Measurements from ENCODE around the gene VAV3. TPM values are rescaled to one million over a fixed set of nuclear protein-coding genes. Genes with fewer than 3 reads are reported as not detected.
A peak's percentile ranks its signal among the peaks of the same experiment; 100 is the strongest.

The VAV3 gene
- total RNA-seq, 2 donors from 2014 or later = 73.0 to 135 TPM

DNA sequence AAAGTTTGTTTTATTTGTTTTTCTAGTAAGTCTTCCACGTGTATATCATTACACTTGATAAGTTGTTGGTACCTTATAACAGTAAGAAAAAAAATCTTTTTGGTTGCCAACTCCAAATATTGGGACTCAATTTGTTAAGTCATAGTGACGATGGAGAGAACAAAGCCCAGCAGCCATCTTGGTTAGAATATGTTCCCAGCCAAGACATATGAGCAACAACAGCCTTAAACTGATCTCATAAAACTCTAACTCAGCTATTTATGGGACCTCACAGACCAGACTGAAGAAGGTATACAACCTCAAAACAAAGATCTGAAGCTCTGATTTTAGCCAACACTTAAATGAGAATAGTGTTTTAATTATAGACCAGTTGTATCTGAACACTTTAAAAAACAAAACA lies 281.3 kb downstream of the VAV3 start:
- intact Hi-C loops (cut with DNase I) = no loop called here
- no peaks in the 10 kb centered on the region for H3K4me1 ChIP-seq
- peak; percentile 37 for DNase-seq
- TF ChIP-seq, protein P1, sequence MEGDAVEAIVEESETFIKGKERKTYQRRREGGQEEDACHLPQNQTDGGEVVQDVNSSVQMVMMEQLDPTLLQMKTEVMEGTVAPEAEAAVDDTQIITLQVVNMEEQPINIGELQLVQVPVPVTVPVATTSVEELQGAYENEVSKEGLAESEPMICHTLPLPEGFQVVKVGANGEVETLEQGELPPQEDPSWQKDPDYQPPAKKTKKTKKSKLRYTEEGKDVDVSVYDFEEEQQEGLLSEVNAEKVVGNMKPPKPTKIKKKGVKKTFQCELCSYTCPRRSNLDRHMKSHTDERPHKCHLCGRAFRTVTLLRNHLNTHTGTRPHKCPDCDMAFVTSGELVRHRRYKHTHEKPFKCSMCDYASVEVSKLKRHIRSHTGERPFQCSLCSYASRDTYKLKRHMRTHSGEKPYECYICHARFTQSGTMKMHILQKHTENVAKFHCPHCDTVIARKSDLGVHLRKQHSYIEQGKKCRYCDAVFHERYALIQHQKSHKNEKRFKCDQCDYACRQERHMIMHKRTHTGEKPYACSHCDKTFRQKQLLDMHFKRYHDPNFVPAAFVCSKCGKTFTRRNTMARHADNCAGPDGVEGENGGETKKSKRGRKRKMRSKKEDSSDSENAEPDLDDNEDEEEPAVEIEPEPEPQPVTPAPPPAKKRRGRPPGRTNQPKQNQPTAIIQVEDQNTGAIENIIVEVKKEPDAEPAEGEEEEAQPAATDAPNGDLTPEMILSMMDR (IDR thresholded peaks at IDR 0.05) = no peak
- H3K4me3 ChIP-seq = no peak overlapping the region
- peak overlapping the region in 1 of 2 donors; percentile 69 for H3K9ac ChIP-seq (ENCODE audit: low read depth in 2 of 2, low read length in 2 of 2)
- H3K27me3 ChIP-seq = no peaks in the 10 kb centered on the region
- peak overlapping the region; percentile 88 for H3K27ac ChIP-seq
- no peaks in the 10 kb centered on the region for H3K9me3 ChIP-seq
- H3K36me3 ChIP-seq = no peaks in the 10 kb centered on the region

DNA sequence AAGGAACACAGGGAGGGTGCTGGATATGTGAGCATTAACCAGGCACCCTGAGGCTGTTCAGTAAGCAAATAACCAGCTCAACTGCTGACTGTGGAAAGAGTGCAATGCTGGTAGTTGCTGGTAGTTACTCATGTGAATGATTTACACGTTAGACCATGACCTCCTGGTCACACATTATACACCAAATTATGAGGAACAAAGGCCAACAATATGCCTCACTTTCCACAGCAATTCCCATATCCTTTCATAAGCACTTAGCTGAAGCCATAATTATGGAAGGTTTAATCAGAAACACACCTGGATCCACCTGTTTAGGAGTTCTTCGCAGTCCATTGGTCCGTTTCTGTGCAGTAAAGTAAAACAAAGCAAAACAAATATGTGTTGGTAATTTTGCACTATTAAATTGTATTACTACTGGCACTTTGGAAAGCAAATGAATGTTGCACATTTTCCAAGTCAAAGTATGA lies 281.8 kb downstream of the VAV3 start:
- H3K27me3 ChIP-seq = no peaks in the 10 kb centered on the region
- TF ChIP-seq, protein P1 (IDR thresholded peaks at IDR 0.05) = no peak
- H3K4me1 ChIP-seq = no peaks in the 10 kb centered on the region
- H3K27ac ChIP-seq = peak overlapping the region; percentile 88
- H3K9ac ChIP-seq (ENCODE audit: low read depth in 2 of 2, low read length in 2 of 2) = peak overlapping the region in 1 of 2 donors; percentile 69
- intact Hi-C loops (cut with DNase I) = no loop called here
- H3K9me3 ChIP-seq = no peaks in the 10 kb centered on the region
- H3K36me3 ChIP-seq = no peaks in the 10 kb centered on the region
- no peak overlapping the region for H3K4me3 ChIP-seq
- DNase-seq = peak; percentile 77

DNA sequence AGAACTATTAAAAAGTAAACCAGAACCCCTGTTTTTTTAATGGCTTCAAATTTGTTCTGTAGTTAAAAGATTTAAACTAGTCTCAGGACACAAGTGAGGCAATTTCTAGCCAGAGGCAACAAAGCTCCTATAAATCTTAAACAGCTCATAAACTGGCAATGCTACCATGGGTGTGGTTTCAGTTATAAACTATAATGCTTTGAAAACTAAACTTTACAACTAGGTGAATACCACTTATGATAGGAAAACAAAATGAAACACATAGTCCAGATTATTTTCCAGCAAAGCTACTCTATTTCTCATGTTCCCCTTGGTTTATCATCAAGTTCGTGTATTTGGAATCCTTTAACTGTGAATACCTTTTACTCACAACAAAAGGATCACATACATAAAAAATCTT lies 282.5 kb downstream of the VAV3 start:
- intact Hi-C loops (cut with DNase I) = no loop called here
- Histone ChIP-seq H3K9ac (ENCODE audit: low read depth in 2 of 2, low read length in 2 of 2) (peak overlapping the region in 1 of 2 donors; percentile 69), H3K4me3 (no peak overlapping the region), H3K4me1 (no peaks in the 10 kb centered on the region), H3K27me3 (no peaks in the 10 kb centered on the region), H3K36me3 (no peaks in the 10 kb centered on the region), H3K27ac (peak overlapping the region; percentile 88), H3K9me3 (no peaks in the 10 kb centered on the region)
- TF ChIP-seq, protein P1 (IDR thresholded peaks at IDR 0.05) = no peak
- peak; percentile 36 for DNase-seq

DNA sequence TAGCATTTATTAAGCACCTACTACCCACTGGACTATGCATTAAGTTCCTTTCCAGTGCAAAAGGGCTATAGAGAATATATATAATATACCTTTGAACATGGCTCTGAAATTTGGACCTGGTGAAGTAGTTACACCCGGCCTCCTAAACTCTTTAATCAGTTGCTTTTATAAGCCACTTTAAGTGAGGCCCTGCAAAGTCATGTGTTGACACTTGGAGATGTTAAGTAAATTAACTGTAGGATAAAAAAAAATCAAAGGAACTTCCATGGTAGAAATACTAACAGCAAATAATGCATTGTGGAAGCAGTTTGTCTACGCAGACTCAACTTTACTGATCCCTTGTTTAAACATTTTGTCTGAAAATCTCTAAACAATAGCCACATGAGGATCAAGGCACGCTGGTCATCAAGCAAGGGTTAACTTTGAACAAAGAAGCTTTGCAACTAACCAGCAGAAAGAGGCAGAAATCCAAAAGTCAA lies 283.9 kb downstream of the VAV3 start:
- Histone ChIP-seq H3K9ac (ENCODE audit: low read depth in 2 of 2, low read length in 2 of 2) (peak overlapping the region in 1 of 2 donors; percentile 69), H3K9me3 (no peaks in the 10 kb centered on the region), H3K27ac (peak overlapping the region; percentile 88), H3K4me3 (no peak overlapping the region), H3K27me3 (no peaks in the 10 kb centered on the region), H3K4me1 (no peaks in the 10 kb centered on the region), H3K36me3 (no peaks in the 10 kb centered on the region)
- intact Hi-C loops (cut with DNase I) = no loop called here
- TF ChIP-seq, protein P1 (IDR thresholded peaks at IDR 0.05) = no peak
- DNase-seq = peak; percentile 36

DNA sequence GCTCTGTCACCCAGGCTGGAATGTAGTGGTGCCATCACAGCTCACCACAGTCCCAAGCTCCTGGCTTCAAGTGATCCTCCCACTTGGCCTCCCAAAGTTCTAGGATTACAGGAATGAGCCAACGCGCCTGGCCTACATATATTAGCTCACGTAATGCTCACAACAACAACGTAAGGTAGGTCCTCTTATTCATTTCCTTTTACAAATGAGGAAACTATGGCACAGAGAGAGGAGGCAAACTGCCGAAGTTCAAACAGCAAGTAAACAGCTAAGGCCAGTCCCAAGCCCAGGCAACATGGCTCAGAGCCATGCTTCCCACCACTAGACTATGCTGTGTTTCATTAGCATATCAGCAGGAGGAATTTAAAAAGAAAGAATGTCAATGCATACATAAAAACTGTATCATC lies 284.4 kb downstream of the VAV3 start:
- peak overlapping the region; percentile 88 for H3K27ac ChIP-seq
- H3K4me3 ChIP-seq = no peak overlapping the region
- peak overlapping the region in 1 of 2 donors; percentile 69 for H3K9ac ChIP-seq (ENCODE audit: low read depth in 2 of 2, low read length in 2 of 2)
- DNase-seq = peak; percentile 64
- intact Hi-C loops (cut with DNase I) = no loop called here
- H3K9me3 ChIP-seq = no peaks in the 10 kb centered on the region
- no peaks in the 10 kb centered on the region for H3K4me1 ChIP-seq
- H3K27me3 ChIP-seq = no peaks in the 10 kb centered on the region
- H3K36me3 ChIP-seq = no peaks in the 10 kb centered on the region
- TF ChIP-seq, protein P1 (IDR thresholded peaks at IDR 0.05) = no peak

Measured in colonic mucosa (tissue), 4 donors.